Tibial nerve (tissue), 4 donors: ENCODE results near the gene CD9. TPM values are rescaled to one million over a fixed set of nuclear protein-coding genes. Genes with fewer than 3 reads are reported as not detected.
"Not testable (repeated sequence)": the region's sequence is repeated elsewhere in the genome, so short reads cannot be mapped to it uniquely, and the experiment has no call there.

Experiments used
- DNase-seq, 2 donors: peaks; one replicate each; pipeline ENCODE4 v3.0.0-alpha.2; 2019; ENCODE audit warnings: low spot score in 2 of 2
- H3K27ac ChIP-seq, 4 donors: fragments of 200-600 bp; sonication (generic) in 3 of 4; one replicate each; pipeline ENCODE4 v1.5.1; 2017 to 2019; ENCODE audit warnings: mild to moderate bottlenecking in 1 of 4
- H3K27me3 ChIP-seq, 2 donors: fragments of 200-600 bp; sonication (generic) in 1 of 2; one replicate each; pipeline versions ENCODE4 v1.5.1 to v1.6.0; 2017 to 2019
- H3K36me3 ChIP-seq, 3 donors: fragments of 200-600 bp; sonication (generic); one replicate each; pipeline ENCODE4 v1.5.1; 2018 to 2019
- H3K4me1 ChIP-seq, 4 donors: fragments of 200-600 bp; sonication (generic) in 3 of 4; one replicate each; pipeline ENCODE4 v1.5.1; 2017 to 2019
- H3K4me3 ChIP-seq, 4 donors: fragments of 200-600 bp; sonication (generic) in 3 of 4; one replicate each; pipeline ENCODE4 v1.5.1; 2017 to 2019; ENCODE audit warnings: mild to moderate bottlenecking in 1 of 4, moderate library complexity in 1 of 4
- H3K9me3 ChIP-seq, 4 donors: fragments of 200-600 bp; sonication (generic) in 3 of 4; one replicate each; pipeline ENCODE4 v1.5.1; 2017 to 2019
- EP300 ChIP-seq, 2 donors: sonication (generic); formaldehyde crosslinking; IDR thresholded peaks; one replicate each; pipeline ENCODE4 v1.6.1; 2017; ENCODE audit warnings: antibody characterized with exemption in 2 of 2, mild to moderate bottlenecking in 1 of 2
- POLR2A ChIP-seq, 2 donors: fragments of 450-650 bp; IDR thresholded peaks; one replicate each; pipeline ENCODE4 v1.6.1; 2017; ENCODE audit warnings: antibody characterized with exemption in 2 of 2, mild to moderate bottlenecking in 2 of 2, moderate library complexity in 2 of 2
- WGBS, 2 donors: methylation state at CpG; one replicate each; pipeline ENCODE4 v1.1.5; 2018; 5-methylcytosine and 5-hydroxymethylcytosine counted together
- total RNA-seq, 4 donors: library from RNA; depleted of rRNA; stranded (reverse); fragments of >200 nt; gene quantifications; one replicate each; pipeline ENCODE4 v1.1.0, GENCODE V29; 2016
- TF ChIP-seq, protein P1 (sequence below), 5 experiments: fragments of 200-600 bp in 3 of 5; fragments of 450-650 bp in 2 of 5; sonication (generic) in 3 of 5; IDR thresholded peaks; one replicate each; pipeline ENCODE4 v1.5.1; 2016 to 2019; ENCODE audit warnings: antibody characterized with exemption in 5 of 5, mild to moderate bottlenecking in 3 of 5, moderate library complexity in 2 of 5

Gene CD9
- total RNA-seq, 4 donors from 2014 or later: 297 to 500 (median 391) TPM

DNA sequence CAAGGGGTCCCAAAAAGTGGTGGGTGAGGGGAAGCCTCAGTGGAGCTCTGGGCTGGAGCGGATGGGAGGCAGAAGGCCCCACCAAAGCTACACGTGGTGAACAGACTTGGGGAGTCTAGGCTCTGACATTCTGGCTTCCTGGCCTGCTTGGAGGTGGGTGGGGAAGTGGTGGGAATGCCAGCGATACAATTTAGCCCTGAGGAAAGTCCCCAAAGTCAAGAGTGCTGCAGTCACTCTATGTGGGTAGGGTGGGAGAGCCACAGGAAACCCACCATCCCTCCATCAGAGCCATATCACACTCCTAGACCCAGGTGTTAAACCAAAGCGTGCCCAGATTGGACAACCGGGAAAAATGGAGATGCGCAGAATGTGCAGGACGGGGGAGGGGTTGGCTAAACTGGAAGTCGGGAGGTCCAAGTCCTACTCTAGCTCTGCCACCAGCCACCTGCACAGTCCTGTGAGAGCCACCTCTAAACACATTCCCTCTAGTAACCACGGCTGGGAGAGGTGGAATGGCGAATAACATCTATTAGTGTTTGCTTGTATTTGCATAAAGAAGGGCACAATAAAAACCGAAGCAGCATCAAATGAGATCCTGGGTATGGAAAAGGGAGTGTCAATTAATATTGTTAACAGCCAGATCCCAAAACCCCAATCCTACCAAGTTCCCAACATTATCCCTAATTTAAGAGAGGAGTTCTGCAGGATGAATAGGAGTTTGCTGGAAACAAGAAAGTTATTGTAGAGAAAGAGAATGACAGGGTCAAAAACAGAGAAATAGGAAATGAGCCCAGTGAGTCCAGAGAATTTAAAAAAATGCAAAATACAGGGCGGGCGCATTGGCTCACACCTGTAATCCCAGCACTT, 14.0 kb upstream of the CD9 start:
- H3K4me3 ChIP-seq: no peak overlapping the region
- no peaks in the 10 kb centered on the region for H3K27me3 ChIP-seq
- H3K4me1 ChIP-seq: peaks cover 4 to 36% (median 23%) of the 10 kb centered on the region in 4 donors
- H3K9me3 ChIP-seq: no peaks in the 10 kb centered on the region
- no peak for DNase-seq
- 85% methylated on average over 13 of the region's 13 CpGs for WGBS, 2 donors
- H3K36me3 ChIP-seq: no peaks in the 10 kb centered on the region
- no peak overlapping the region for H3K27ac ChIP-seq
- TF ChIP-seq POLR2A (IDR thresholded peaks at IDR 0.05) (no peak), EP300 (IDR thresholded peaks at IDR 0.05) (no peak)
- TF ChIP-seq, protein P1, sequence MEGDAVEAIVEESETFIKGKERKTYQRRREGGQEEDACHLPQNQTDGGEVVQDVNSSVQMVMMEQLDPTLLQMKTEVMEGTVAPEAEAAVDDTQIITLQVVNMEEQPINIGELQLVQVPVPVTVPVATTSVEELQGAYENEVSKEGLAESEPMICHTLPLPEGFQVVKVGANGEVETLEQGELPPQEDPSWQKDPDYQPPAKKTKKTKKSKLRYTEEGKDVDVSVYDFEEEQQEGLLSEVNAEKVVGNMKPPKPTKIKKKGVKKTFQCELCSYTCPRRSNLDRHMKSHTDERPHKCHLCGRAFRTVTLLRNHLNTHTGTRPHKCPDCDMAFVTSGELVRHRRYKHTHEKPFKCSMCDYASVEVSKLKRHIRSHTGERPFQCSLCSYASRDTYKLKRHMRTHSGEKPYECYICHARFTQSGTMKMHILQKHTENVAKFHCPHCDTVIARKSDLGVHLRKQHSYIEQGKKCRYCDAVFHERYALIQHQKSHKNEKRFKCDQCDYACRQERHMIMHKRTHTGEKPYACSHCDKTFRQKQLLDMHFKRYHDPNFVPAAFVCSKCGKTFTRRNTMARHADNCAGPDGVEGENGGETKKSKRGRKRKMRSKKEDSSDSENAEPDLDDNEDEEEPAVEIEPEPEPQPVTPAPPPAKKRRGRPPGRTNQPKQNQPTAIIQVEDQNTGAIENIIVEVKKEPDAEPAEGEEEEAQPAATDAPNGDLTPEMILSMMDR (IDR thresholded peaks at IDR 0.05): no peak

DNA sequence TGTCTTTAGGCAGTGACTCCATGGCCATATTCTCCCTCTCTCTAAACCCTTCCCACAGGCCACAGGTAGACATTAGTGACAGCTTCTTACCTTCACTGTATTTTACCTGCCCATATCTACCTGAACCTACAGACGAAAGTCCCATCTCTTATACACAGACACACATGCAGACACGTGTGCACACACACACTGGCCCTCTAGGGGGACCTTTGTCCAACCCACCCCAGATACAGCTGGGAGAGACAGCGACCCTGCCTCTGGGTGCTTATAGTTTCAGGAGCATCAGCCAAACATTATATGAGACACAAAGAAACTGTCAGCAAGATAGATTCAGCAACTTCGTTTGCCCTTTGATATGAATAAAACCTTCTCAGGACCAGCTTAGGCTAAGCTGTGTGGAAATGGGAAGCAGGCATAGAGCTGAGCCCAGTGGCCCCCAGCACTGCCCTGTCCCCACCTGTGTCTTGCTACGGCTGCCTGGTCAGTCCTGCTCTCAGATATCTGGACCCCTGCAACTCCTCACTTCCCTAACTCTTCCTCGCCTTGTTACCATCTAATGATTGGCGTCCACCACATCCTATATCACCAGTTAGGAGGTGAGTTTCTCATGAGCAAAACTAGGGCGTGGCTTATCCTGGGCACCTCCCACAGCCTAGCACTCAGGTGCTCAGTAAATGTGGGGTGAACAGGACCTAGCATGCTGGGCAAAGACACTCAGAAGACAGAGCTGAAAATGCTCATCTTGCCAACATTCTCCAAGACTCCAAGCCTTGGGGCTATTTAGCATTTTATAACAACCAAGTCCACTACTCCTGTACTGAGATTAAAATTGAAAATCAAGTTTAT, 12.0 kb upstream of the CD9 start:
- 86 to 88% methylated on average over 8 of the region's 8 CpGs for WGBS, 2 donors
- no peaks in the 10 kb centered on the region for H3K36me3 ChIP-seq
- no peak overlapping the region for H3K4me3 ChIP-seq
- H3K4me1 ChIP-seq: peaks cover 0 to 16% (median 6%) of the 10 kb centered on the region in 4 donors
- TF ChIP-seq EP300 (IDR thresholded peaks at IDR 0.05) (no peak), POLR2A (IDR thresholded peaks at IDR 0.05) (no peak)
- TF ChIP-seq, protein P1 (IDR thresholded peaks at IDR 0.05): no peak
- no peak for DNase-seq
- no peaks in the 10 kb centered on the region for H3K27me3 ChIP-seq
- no peak overlapping the region for H3K27ac ChIP-seq
- no peaks in the 10 kb centered on the region for H3K9me3 ChIP-seq

DNA sequence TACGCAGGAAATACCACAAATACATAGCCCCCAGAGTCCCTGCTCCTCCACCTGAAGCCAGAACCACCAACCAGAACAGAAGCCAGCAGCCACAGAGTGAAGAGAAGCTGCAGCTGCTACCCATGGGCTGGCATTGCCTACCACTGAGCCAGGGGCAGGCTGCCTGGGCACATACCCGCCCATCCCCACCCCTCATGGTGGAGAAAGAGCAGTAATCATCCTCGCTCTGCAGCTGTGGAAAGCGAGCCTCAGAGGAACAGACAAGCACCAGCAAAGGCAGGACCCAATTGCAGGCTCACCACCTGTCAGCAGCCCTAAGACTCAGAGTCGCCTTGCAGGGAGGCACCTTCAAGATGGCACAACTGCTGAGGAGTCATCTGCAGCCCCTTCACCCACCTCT, 11.2 kb upstream of the CD9 start:
- no peak for DNase-seq
- Histone ChIP-seq H3K36me3 (no peaks in the 10 kb centered on the region), H3K4me1 (peaks cover 0 to 7% (median 1%) of the 10 kb centered on the region in 4 donors), H3K27ac (no peak overlapping the region), H3K27me3 (no peaks in the 10 kb centered on the region), H3K4me3 (no peak overlapping the region), H3K9me3 (no peaks in the 10 kb centered on the region)
- TF ChIP-seq POLR2A (IDR thresholded peaks at IDR 0.05) (no peak), EP300 (IDR thresholded peaks at IDR 0.05) (no peak)
- TF ChIP-seq, protein P1 (IDR thresholded peaks at IDR 0.05): no peak
- 89 to 91% methylated on average over 5 of the region's 5 CpGs for WGBS, 2 donors

DNA sequence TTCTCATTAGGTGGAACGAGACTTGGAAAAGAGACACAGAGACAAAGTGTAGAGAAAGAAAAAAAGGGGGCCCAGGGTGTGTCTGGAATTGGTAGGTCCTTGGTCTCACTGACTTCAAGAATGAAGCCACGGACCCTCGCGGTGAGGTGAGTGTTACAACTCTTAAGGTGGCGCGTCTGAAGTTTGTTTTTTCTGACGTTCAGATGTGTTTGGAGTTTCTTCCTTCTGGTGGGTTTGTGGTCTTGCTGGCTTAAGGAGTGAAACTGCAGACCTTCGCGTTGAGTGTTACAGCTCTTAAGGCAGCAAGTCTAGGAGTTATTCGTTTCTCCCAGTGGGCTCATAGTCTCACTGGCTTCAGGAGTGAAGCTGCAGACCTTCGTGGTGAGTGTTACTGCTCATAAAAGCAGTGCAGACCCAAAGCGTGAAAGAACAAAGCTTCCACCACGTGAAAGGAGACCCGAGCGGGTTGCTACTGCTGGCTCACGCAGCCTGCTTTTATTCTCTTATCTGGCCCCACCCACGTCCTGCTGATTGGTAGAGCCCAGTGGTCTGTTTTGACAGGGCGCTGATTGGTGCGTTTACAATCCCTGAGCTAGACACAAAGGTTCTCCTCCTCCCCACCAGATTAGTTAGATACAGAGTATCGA, 10.1 kb upstream of the CD9 start:
- not testable (repeated sequence) for DNase-seq
- 78 to 80% methylated on average over 20 of the region's 20 CpGs for WGBS, 2 donors

DNA sequence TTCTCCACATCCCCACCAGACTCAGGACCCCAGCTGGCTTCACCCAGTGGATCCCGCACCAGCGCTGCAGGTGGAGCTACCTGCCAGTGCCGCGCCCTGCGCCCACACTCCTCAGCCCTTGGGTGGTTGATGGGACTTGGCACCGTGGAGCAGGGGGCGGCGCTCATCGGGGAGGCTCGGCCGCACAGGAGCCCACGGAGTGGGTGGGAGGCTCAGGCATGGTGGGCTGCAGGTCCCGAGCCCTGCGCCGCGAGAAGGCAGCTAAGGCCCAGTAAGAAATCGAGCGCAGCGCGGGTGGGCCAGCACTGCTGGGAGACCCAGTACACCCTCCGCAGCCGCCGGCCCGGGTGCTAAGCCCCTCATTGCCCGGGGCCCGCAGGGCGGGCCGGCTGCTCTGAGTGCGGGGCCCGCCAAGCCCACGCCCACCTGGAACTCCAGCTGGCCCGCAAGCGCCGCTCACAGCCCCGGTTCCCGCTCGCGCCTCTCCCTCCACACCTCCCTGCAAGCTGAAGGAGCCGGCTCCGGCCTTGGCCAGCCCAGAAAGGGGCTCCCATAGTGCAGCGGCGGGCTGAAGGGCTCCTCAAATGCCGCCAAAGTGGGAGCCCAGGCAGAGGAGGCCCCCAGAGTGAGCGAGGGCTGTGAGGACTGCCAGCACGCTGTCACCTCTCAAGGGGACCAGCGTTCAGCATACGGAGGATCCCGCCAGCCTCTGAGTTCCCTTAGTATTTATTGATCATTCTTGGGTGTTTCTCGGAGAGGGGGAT, 9.3 kb upstream of the CD9 start:
- H3K36me3 ChIP-seq, H3K9me3 ChIP-seq, H3K4me3 ChIP-seq, H3K27me3 ChIP-seq, DNase-seq, H3K27ac ChIP-seq: not testable (repeated sequence)
- peaks cover 0 to 13% (median 2%) of the 10 kb centered on the region in 4 donors for H3K4me1 ChIP-seq
- 94 to 95% methylated on average over 38 to 46 of the region's 49 CpGs for WGBS, 2 donors

More for the DNA sequence above, 10.1 kb upstream of the CD9 start:
- H3K27me3 ChIP-seq, H3K4me3 ChIP-seq, H3K27ac ChIP-seq, H3K9me3 ChIP-seq, H3K36me3 ChIP-seq, H3K4me1 ChIP-seq: not testable (repeated sequence)
